H9 (cell line): ENCODE results near the gene RMND5A. TPM values are rescaled to one million over a fixed set of nuclear protein-coding genes. Genes with fewer than 3 reads are reported as not detected.

ENCODE experiments used
- DNase-seq: peaks from one replicate; pipeline ENCODE4 v3.0.0-alpha.2; 2017
- H2AFZ ChIP-seq: one replicate; pipeline ENCODE4 v1.6.1; 2013; ENCODE audit warnings: mild to moderate bottlenecking, low read length, control low read depth, moderate library complexity
- H2AK5ac ChIP-seq: 2 replicates; pipeline ENCODE4 v1.6.1; 2013; ENCODE audit warnings: low read length, control low read depth, mixed read lengths; ENCODE audit not compliant: insufficient read length
- H2BK120ac ChIP-seq: one replicate; pipeline ENCODE4 v1.6.1; 2013; ENCODE audit warnings: low read depth, mild to moderate bottlenecking, low read length, control low read depth, inconsistent platforms; ENCODE audit not compliant: poor library complexity, severe bottlenecking
- H2BK12ac ChIP-seq: 2 replicates; pipeline ENCODE4 v1.6.1; 2013; ENCODE audit warnings: low read length, control low read depth, mixed read lengths, low read depth; ENCODE audit not compliant: insufficient read length
- H2BK15ac ChIP-seq: 2 replicates; pipeline ENCODE4 v1.6.1; 2013; ENCODE audit warnings: low read depth, low read length, control low read depth
- H2BK20ac ChIP-seq: one replicate; pipeline ENCODE4 v1.6.1; 2013; ENCODE audit warnings: low read depth, mild to moderate bottlenecking, low read length, control low read depth, inconsistent platforms; ENCODE audit not compliant: poor library complexity, severe bottlenecking
- H2BK5ac ChIP-seq: 2 replicates; pipeline ENCODE4 v1.6.1; 2013; ENCODE audit warnings: low read length, control low read depth, mixed read lengths; ENCODE audit not compliant: insufficient read length
- H3K14ac ChIP-seq: 2 replicates; pipeline ENCODE4 v1.6.1; 2013; ENCODE audit warnings: low read length, control low read depth; ENCODE audit not compliant: insufficient read depth
- H3K18ac ChIP-seq: 2 replicates; pipeline ENCODE4 v1.6.1; 2013; ENCODE audit warnings: low read depth, mild to moderate bottlenecking, mixed read lengths, low read length, control low read depth; ENCODE audit not compliant: insufficient read length
- H3K23ac ChIP-seq: 2 replicates; pipeline ENCODE4 v1.6.1; 2013; ENCODE audit warnings: low read length, control low read depth, mixed read lengths, low read depth; ENCODE audit not compliant: insufficient read length
- H3K23me2 ChIP-seq: 2 replicates; pipeline ENCODE4 v1.6.1; 2013; ENCODE audit warnings: low read depth, mild to moderate bottlenecking, mixed read lengths, low read length, control low read depth; ENCODE audit not compliant: insufficient read length, poor library complexity, severe bottlenecking
- H3K27ac ChIP-seq: 2 replicates; pipeline ENCODE4 v1.5.1; 2013; ENCODE audit warnings: low read length, control low read depth, mixed read lengths, low read depth; ENCODE audit not compliant: insufficient read length
- H3K27me3 ChIP-seq: 2 replicates; pipeline ENCODE4 v1.6.1; 2013; ENCODE audit warnings: low read length, control low read depth, inconsistent platforms; ENCODE audit not compliant: insufficient read depth
- H3K4ac ChIP-seq: 2 replicates; pipeline ENCODE4 v1.6.1; 2013; ENCODE audit warnings: low read depth, mild to moderate bottlenecking, control low read depth, inconsistent platforms, low read length, moderate library complexity
- H3K4me1 ChIP-seq: 2 replicates; pipeline ENCODE4 v1.6.1; 2013; ENCODE audit warnings: low read length, control low read depth, inconsistent platforms; ENCODE audit not compliant: insufficient read depth
- H3K4me2 ChIP-seq: 2 replicates; pipeline ENCODE4 v1.6.1; 2013; ENCODE audit warnings: low read length, control low read depth, mixed read lengths; ENCODE audit not compliant: insufficient read length, insufficient read depth
- H3K56ac ChIP-seq: 2 replicates; pipeline ENCODE4 v1.6.1; 2013; ENCODE audit warnings: low read depth, mild to moderate bottlenecking, mixed read lengths, low read length, control low read depth; ENCODE audit not compliant: insufficient read length
- H3K79me1 ChIP-seq: 2 replicates; pipeline ENCODE4 v1.6.1; 2013; ENCODE audit warnings: low read depth, mild to moderate bottlenecking, moderate library complexity, low read length, control low read depth, inconsistent platforms; ENCODE audit not compliant: insufficient read depth, poor library complexity, severe bottlenecking
- H3K79me2 ChIP-seq: 2 replicates; pipeline ENCODE4 v1.6.1; 2013; ENCODE audit warnings: low read length, control low read depth, inconsistent platforms; ENCODE audit not compliant: insufficient read depth
- H3K9ac ChIP-seq: 2 replicates; pipeline ENCODE4 v1.6.1; 2013; ENCODE audit warnings: low read length, control low read depth, mixed read lengths; ENCODE audit not compliant: insufficient read length; ENCODE audit errors: extremely low read depth
- H3K9me3 ChIP-seq: one replicate; pipeline ENCODE4 v1.6.1; 2013; ENCODE audit warnings: low read depth, low read length, inconsistent platforms; ENCODE audit not compliant: control insufficient read depth
- H3T11ph ChIP-seq: one replicate; pipeline ENCODE4 v1.6.1; 2013; ENCODE audit warnings: mild to moderate bottlenecking, low read length, control low read depth, inconsistent platforms
- H4K20me1 ChIP-seq: one replicate; pipeline ENCODE4 v1.6.1; 2013; ENCODE audit not compliant: control insufficient read depth, insufficient read length, insufficient read depth
- H4K5ac ChIP-seq: 2 replicates; pipeline ENCODE4 v1.6.1; 2013; ENCODE audit warnings: low read depth, mild to moderate bottlenecking, mixed read lengths, low read length, control low read depth; ENCODE audit not compliant: insufficient read length
- H4K8ac ChIP-seq: replicated peaks from 2 replicates; pipeline ENCODE4 v1.6.1; 2013; ENCODE audit warnings: low read length, control low read depth, mixed read lengths, low read depth; ENCODE audit not compliant: insufficient read length
- H4K91ac ChIP-seq: 2 replicates; pipeline ENCODE4 v1.6.1; 2013; ENCODE audit warnings: low read depth, mild to moderate bottlenecking, moderate library complexity, mixed read lengths, low read length, control low read depth; ENCODE audit not compliant: insufficient read length
- H3K27ac Mint-ChIP-seq, 3 experiments: 2 replicates in 2 of 3; 3 replicates in 1 of 3; pipeline ENCODE4 v1.8.0; 2020 to 2021; ENCODE audit warnings: mixed read lengths in 3 of 3, mild to moderate bottlenecking in 1 of 3, moderate library complexity in 1 of 3
- H3K27me3 Mint-ChIP-seq: 2 replicates; pipeline ENCODE4 v1.8.0; 2021; ENCODE audit warnings: low read depth, mild to moderate bottlenecking, moderate library complexity, mixed read lengths
- H3K36me3 Mint-ChIP-seq, 3 experiments: 2 replicates in 2 of 3; 3 replicates in 1 of 3; pipeline ENCODE4 v1.8.0; 2020 to 2021; ENCODE audit warnings: low read depth in 3 of 3, mixed read lengths in 3 of 3; ENCODE audit not compliant: insufficient read depth in 1 of 3
- H3K4me1 Mint-ChIP-seq, 2 experiments: 2 replicates each; pipeline ENCODE4 v1.8.0; 2020; ENCODE audit warnings: mixed read lengths in 2 of 2
- H3K4me3 Mint-ChIP-seq, 2 experiments: 2 replicates in 1 of 2; 3 replicates in 1 of 2; pipeline ENCODE4 v1.8.0; 2020 to 2021; ENCODE audit warnings: mild to moderate bottlenecking in 2 of 2, mixed read lengths in 2 of 2, moderate library complexity in 1 of 2
- H3K9me3 Mint-ChIP-seq, 2 experiments: 2 replicates in 1 of 2; 3 replicates in 1 of 2; pipeline ENCODE4 v1.8.0; 2020; ENCODE audit warnings: mild to moderate bottlenecking in 2 of 2, mixed read lengths in 2 of 2, moderate library complexity in 1 of 2
- WGBS: extraction: QIAGEN DNeasy Blood & Tissue Kit; methylation state at CpG from one replicate; pipeline ENCODE4 v1.1.7; 2013; ENCODE audit warnings: missing lambda C conversion rate, low lambda C conversion rate, mixed read lengths; ENCODE audit not compliant: insufficient read length; ENCODE audit errors: extremely low coverage; 5-methylcytosine and 5-hydroxymethylcytosine counted together
- total RNA-seq: library from RNA; stranded (reverse); gene quantifications from 2 replicates; pipeline ENCODE4 v1.2.1, GENCODE V29; 2021
- TF ChIP-seq, protein P1 (sequence below): fragments of 200-600 bp; sonication (generic); conservative IDR thresholded peaks from 3 replicates; pipeline ENCODE4 v1.8.0; 2021; ENCODE audit warnings: antibody characterized with exemption, mild to moderate bottlenecking

The RMND5A gene
- total RNA-seq, 1 experiment from 2014 or later = 48.8 TPM

DNA sequence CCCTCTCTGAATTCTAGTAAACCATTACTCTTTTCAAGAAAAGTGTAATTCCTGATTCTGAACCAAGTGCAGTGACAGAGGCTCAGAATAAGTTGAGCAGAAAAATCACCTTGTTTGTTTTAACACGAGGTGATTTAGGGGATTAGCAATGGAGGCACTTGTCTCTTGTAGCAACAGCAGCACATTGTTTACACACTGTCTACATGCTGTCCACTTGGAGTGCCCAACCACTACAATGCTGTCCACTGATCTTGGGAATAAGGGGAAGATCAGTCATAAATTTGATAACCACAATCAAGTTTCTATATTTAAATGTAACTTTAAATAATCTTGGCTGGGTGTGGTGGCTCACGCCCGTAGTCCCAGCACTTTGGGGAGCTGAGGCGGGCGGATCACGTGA lies 13.9 kb upstream of the RMND5A start:
- Mint-ChIP-seq H3K27me3 (peaks cover 3% of the 10 kb centered on the region; the same call in 1 of the 2 replicates), H3K36me3 (peaks cover 2 to 4% (median 4%) of the 10 kb centered on the region in 3 experiments; a peak in 3 of 7 replicates), H3K27ac (no peak overlapping the region), H3K9me3 (peaks cover 14 to 16% of the 10 kb centered on the region in 2 experiments), H3K4me1 (peaks cover 0 to 4% of the 10 kb centered on the region in 2 experiments; a peak in 2 of 4 replicates), H3K4me3 (no peak overlapping the region)
- Histone ChIP-seq H3K9me3 (no peaks in the 10 kb centered on the region), H3K56ac (no peak overlapping the region), H4K91ac (no peak overlapping the region), H3T11ph (no peak overlapping the region), H2BK12ac (no peak overlapping the region), H3K79me2 (no peaks in the 10 kb centered on the region), H2BK5ac (no peak overlapping the region), H3K4me1 (no peaks in the 10 kb centered on the region), H2AK5ac (no peak overlapping the region), H2AFZ (no peak overlapping the region), H3K79me1 (no peaks in the 10 kb centered on the region), H3K4ac (no peak overlapping the region), H2BK120ac (no peak overlapping the region), H3K27me3 (no peaks in the 10 kb centered on the region), H2BK20ac (no peak overlapping the region), H3K9ac (no peak overlapping the region), H4K5ac (no peak overlapping the region), H3K4me2 (no peak overlapping the region), H4K20me1 (no peaks in the 10 kb centered on the region), H3K14ac (no peak overlapping the region), H3K23ac (no peak overlapping the region), H4K8ac (no peak overlapping the region), H3K23me2 (no peaks in the 10 kb centered on the region), H3K27ac (no peak overlapping the region), H3K18ac (no peak overlapping the region), H2BK15ac (no peak overlapping the region)
- no peak for DNase-seq
- TF ChIP-seq, protein P1, sequence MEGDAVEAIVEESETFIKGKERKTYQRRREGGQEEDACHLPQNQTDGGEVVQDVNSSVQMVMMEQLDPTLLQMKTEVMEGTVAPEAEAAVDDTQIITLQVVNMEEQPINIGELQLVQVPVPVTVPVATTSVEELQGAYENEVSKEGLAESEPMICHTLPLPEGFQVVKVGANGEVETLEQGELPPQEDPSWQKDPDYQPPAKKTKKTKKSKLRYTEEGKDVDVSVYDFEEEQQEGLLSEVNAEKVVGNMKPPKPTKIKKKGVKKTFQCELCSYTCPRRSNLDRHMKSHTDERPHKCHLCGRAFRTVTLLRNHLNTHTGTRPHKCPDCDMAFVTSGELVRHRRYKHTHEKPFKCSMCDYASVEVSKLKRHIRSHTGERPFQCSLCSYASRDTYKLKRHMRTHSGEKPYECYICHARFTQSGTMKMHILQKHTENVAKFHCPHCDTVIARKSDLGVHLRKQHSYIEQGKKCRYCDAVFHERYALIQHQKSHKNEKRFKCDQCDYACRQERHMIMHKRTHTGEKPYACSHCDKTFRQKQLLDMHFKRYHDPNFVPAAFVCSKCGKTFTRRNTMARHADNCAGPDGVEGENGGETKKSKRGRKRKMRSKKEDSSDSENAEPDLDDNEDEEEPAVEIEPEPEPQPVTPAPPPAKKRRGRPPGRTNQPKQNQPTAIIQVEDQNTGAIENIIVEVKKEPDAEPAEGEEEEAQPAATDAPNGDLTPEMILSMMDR = no peak
- no CpG with 5 or more reads among the region's 6 CpGs for WGBS
